CD4-positive, alpha-beta T cell treated with Interleukin-21 for 1 hour (primary cell): ENCODE data around the gene CLCN4.

Experiments used
- DNase-seq: peaks from one replicate; pipeline ENCODE4 v3.0.0-alpha.2; 2020

The CLCN4 gene

DNA sequence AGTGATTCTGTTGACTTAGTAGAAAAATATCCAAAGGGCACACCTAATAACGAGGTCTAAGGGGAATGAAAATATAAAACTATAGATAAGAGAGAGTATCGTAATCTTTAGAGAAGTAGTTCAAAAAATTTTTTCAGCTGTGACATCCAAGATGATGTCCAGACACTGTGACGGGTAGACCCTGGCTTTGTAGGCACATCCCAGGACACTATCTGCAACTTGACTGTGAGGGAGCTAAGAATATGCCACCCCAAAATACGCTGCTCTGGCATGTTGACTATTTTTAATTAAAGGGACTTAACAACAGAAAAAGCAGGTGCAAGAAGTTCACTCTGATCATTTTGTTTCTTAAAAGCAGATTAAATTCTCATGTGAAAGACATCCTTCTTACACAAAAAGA is 89.5 kb downstream of the CLCN4 start:
- no peak for DNase-seq

GRCh38 chrX:10246846-10247245 is 90.1 kb downstream of the CLCN4 start:
- DNase-seq, result no peak

DNA sequence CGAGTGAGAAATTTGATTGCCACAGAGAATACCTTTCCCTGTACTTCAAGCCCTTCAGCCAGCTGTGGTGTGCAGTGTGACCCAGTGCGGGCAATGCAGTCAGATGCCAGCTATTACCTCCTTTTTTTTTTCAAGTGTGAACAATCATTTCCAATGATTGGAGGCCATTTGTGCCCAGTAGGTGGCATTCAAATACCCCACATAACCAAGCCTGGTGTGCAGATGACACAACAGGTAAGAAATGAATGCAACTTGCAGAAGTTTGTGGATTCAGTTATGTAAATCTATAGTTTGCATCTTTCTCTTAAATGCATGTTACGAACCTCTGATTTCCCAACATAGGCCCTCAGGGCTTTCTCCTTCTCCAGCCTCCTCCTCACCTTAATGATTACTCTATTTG is 98.0 kb downstream of the CLCN4 start:
- no peak for DNase-seq

DNA sequence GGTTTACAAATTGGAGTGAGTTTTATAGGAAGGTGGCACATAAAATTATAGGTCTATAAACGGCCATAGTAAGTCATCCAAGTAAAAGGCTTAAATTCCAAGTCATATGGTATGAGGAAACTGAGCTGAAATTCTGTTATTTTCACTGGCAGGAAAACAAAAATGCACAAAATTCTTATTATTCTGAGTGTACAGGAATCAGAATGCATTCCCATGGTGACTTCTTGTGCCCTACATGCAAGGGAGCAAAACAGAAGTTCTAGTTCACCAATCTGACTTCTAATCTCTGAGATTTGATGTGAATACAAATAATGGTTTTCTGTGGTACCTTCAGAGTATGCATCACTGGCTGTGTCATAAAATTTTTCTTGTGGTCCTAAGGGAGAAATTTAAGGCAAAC is 102.9 kb downstream of the CLCN4 start:
- DNase-seq, result no peak

- no peak for DNase-seq
These were observed 109.0 kb downstream of the CLCN4 start for GRCh38 chrX:10265775-10266174.

- no peak for DNase-seq
These were observed 121.9 kb downstream of the CLCN4 start for GRCh38 chrX:10278716-10279115.

DNA sequence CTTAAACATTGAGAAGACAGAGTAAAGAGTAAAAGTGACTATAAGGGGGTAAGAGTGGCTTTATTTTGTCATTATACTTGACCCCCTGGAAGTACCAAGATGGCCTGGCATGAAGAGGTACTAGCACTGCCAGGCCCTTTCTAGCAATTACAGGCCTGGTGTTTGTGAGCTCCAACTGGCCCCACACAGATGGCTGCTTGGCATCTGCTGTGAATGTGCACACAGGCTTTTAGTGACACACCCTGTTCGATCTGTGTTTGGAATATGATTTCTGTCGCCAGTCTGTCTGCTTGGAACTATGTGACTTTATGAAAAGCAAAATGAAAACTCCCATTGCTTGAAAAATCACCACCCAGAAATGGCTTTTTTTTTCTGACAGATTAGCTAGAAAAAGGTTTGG is 123.3 kb downstream of the CLCN4 start:
- no peak for DNase-seq

DNA sequence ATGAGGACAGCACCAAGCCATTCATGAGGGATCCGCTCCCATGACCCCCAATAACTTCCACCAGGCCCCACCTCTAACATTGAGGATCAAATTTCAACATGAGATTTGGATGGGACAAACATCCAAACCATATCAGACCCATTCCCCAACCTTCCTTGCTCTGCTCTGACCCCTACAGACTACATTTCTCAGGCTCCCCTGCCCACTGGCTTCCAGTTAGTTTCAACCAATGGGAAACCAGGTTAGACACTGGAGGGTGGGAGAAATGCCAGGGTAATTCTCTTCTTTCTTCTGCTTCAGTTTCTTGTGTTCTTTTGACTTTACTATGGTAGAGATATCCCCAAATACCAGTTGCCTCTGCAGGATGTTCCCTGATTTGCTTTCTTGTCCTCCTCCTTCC is 125.7 kb downstream of the CLCN4 start:
- no peak for DNase-seq

- no peak for DNase-seq
These were observed 129.4 kb downstream of the CLCN4 start for GRCh38 chrX:10286195-10286594.
